Keratinocyte (primary cell): Measurements from ENCODE around the gene SIM2. TPM values are rescaled to one million over a fixed set of nuclear protein-coding genes. Genes with fewer than 3 reads are reported as not detected.

Experiments used
- DNase-seq: peaks from one replicate; pipeline ENCODE4 v3.0.0-alpha.2; 2011; ENCODE audit warnings: low read depth, missing footprints, low spot score
- FAIRE-seq: peaks from 2 replicates; lab custom pipeline; 2011; peaks lifted over from hg19 to GRCh38; lab: Jason Lieb, UNC
- H2AFZ ChIP-seq: 2 replicates; pipeline ENCODE4 v1.6.0; 2012; ENCODE audit warnings: low read length, control low read depth, inconsistent platforms; ENCODE audit not compliant: control insufficient read depth
- H3K27ac ChIP-seq: 2 replicates; pipeline ENCODE4 v1.5.1; 2011; ENCODE audit warnings: low read length; ENCODE audit not compliant: control insufficient read depth, insufficient read depth
- H3K27me3 ChIP-seq: 3 replicates; pipeline ENCODE4 v1.6.0; 2011; ENCODE audit warnings: low read length; ENCODE audit not compliant: control insufficient read depth, insufficient read depth; ENCODE audit errors: extremely low read depth
- H3K36me3 ChIP-seq, 2 experiments: 2 replicates in 1 of 2; 3 replicates in 1 of 2; pipeline ENCODE4 v1.5.1; 2011; ENCODE audit warnings: low read length in 2 of 2, mild to moderate bottlenecking in 1 of 2; ENCODE audit not compliant: control insufficient read depth in 2 of 2, insufficient read depth in 2 of 2; ENCODE audit errors: extremely low read depth in 1 of 2
- H3K4me1 ChIP-seq: 3 replicates; pipeline ENCODE4 v1.5.1; 2011; ENCODE audit warnings: low read length; ENCODE audit not compliant: control insufficient read depth, insufficient read depth; ENCODE audit errors: extremely low read depth
- H3K4me2 ChIP-seq: 3 replicates; pipeline ENCODE4 v1.6.0; 2011; ENCODE audit warnings: low read depth, low read length; ENCODE audit not compliant: control insufficient read depth, insufficient read depth; ENCODE audit errors: extremely low read depth
- H3K4me3 ChIP-seq, 3 experiments: fragments of 200-600 bp in 1 of 3; sonication (generic) in 1 of 3; 2 replicates in 2 of 3; 3 replicates in 1 of 3; pipeline ENCODE4 v1.5.1; 2011 to 2016; ENCODE audit warnings: low read length in 3 of 3, mild to moderate bottlenecking in 3 of 3, control low read depth in 2 of 3, inconsistent platforms in 1 of 3, low read depth in 1 of 3, mixed read lengths in 1 of 3, mixed run types in 1 of 3, moderate library complexity in 1 of 3; ENCODE audit not compliant: control insufficient read depth in 2 of 3, insufficient read depth in 2 of 3; ENCODE audit errors: extremely low read depth in 1 of 3
- H3K79me2 ChIP-seq: 2 replicates; pipeline ENCODE4 v1.6.0; 2012; ENCODE audit warnings: low read length; ENCODE audit not compliant: control insufficient read depth, insufficient read depth
- H3K9ac ChIP-seq: 3 replicates; pipeline ENCODE4 v1.6.0; 2011; ENCODE audit warnings: low read length; ENCODE audit not compliant: control insufficient read depth, insufficient read depth; ENCODE audit errors: extremely low read depth
- H3K9me1 ChIP-seq: 3 replicates; pipeline ENCODE4 v1.6.0; 2011; ENCODE audit warnings: low read length; ENCODE audit not compliant: control insufficient read depth, insufficient read depth; ENCODE audit errors: extremely low read depth
- H3K9me3 ChIP-seq: 2 replicates; pipeline ENCODE4 v1.5.1; 2012; ENCODE audit warnings: low read depth, low read length; ENCODE audit not compliant: control insufficient read depth
- H4K20me1 ChIP-seq: 3 replicates; pipeline ENCODE4 v1.6.0; 2011; ENCODE audit warnings: low read length; ENCODE audit not compliant: control insufficient read depth, insufficient read depth; ENCODE audit errors: extremely low read depth
- EZH2 ChIP-seq: IDR thresholded peaks from one replicate; pipeline ENCODE4 v1.6.1; 2012; ENCODE audit warnings: inconsistent platforms, mild to moderate bottlenecking, low read length, moderate library complexity
- dilution Hi-C: fragments of 300-500 bp; cut with MboI; formaldehyde crosslinking; loops from one replicate; pipeline ENCODE4 v1.7.0; 2020; ENCODE audit warnings: low sequenced_read_pairs; ENCODE audit not compliant: extremely low pct_ligation_motif_present
- polyA plus RNA-seq, 5 experiments: library from polyadenylated mRNA; depleted of rRNA in 3 of 5; stranded (reverse) in 3 of 5; stranded (forward) in 1 of 5; unstranded in 1 of 5; fragments of >200 nt; gene quantifications; 1 replicate in 1 of 5; 2 replicates in 3 of 5; 3 replicates in 1 of 5; pipeline versions ENCODE4 v1.2.1 to v1.2.3, GENCODE V29; 2011 to 2012; ENCODE audit warnings: missing spikeins in 2 of 5, low read depth in 1 of 5, low replicate concordance in 1 of 5
- TF ChIP-seq, protein P1 (sequence below), 3 experiments: IDR thresholded peaks in 1 of 3; conservative IDR thresholded peaks in 1 of 3; optimal IDR thresholded peaks in 1 of 3; 2 replicates in 2 of 3; 3 replicates in 1 of 3; pipeline versions ENCODE3 to v1.5.1; 2011; ENCODE audit warnings: low read length in 3 of 3, mild to moderate bottlenecking in 3 of 3, moderate library complexity in 2 of 3, control low read depth in 1 of 3, inconsistent platforms in 1 of 3; ENCODE audit not compliant: insufficient read depth in 2 of 3; ENCODE audit errors: extremely low read depth in 1 of 3

Gene SIM2
- polyA plus RNA-seq, 1 donor (not counting 4 experiments of a cell fraction or from before 2014, with no cell fraction given): 0.05 TPM

DNA sequence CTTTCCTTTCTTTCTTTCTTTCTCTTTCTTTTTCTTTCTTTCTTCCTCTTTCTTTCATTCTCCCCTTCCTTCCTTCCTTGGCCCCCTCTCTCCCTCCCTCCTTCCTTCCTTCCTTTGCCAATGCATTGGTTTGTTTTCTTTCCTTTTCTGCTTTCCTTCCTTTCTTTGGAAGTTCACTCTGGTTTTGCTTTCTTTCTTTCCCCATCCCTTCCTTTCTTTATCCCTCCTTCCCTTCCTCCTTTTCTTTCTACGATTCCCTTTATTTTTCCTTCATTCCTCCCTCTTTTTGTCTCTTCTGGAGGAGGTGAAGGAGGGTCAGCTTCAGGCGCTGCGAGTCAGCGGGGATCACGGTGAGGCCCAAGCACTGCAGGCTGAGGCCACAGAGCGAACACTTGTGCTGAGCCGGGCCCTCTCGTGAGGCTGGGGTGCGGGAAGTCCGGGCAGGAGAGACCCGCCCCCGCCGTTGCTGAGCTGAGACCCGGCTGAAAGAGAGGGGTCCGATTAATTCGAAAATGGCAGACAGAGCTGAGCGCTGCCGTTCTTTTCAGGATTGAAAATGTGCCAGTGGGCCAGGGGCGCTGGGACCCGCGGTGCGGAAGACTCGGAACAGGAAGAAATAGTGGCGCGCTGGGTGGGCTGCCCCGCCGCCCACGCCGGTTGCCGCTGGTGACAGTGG, 1.5 kb downstream of the SIM2 start:
- H4K20me1 ChIP-seq: peaks cover 6% of the 10 kb centered on the region
- peaks cover 9% of the 10 kb centered on the region for H3K4me1 ChIP-seq
- no peak overlapping the region for H2AFZ ChIP-seq
- dilution Hi-C loops: no loop called here
- H3K27me3 ChIP-seq: peaks cover 99% of the 10 kb centered on the region
- FAIRE-seq (no peak), DNase-seq (no peak)
- H3K9me3 ChIP-seq: no peaks in the 10 kb centered on the region
- TF ChIP-seq EZH2: peak; percentile 78
- TF ChIP-seq, protein P1, sequence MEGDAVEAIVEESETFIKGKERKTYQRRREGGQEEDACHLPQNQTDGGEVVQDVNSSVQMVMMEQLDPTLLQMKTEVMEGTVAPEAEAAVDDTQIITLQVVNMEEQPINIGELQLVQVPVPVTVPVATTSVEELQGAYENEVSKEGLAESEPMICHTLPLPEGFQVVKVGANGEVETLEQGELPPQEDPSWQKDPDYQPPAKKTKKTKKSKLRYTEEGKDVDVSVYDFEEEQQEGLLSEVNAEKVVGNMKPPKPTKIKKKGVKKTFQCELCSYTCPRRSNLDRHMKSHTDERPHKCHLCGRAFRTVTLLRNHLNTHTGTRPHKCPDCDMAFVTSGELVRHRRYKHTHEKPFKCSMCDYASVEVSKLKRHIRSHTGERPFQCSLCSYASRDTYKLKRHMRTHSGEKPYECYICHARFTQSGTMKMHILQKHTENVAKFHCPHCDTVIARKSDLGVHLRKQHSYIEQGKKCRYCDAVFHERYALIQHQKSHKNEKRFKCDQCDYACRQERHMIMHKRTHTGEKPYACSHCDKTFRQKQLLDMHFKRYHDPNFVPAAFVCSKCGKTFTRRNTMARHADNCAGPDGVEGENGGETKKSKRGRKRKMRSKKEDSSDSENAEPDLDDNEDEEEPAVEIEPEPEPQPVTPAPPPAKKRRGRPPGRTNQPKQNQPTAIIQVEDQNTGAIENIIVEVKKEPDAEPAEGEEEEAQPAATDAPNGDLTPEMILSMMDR (optimal IDR thresholded peaks at IDR 0.05 in 1 of 3, IDR thresholded peaks at IDR 0.05 in 1 of 3, conservative IDR thresholded peaks at IDR 0.05 in 1 of 3; ENCODE audit: extremely low read depth in 1 of 3, insufficient read depth in 2 of 3, low read length in 3 of 3): no peak
- H3K9ac ChIP-seq: no peak overlapping the region
- H3K4me3 ChIP-seq: no peak overlapping the region
- H3K79me2 ChIP-seq: no peaks in the 10 kb centered on the region
- H3K9me1 ChIP-seq: no peaks in the 10 kb centered on the region
- peak overlapping the region; percentile 5 for H3K4me2 ChIP-seq
- no peak overlapping the region for H3K27ac ChIP-seq
- no peaks in the 10 kb centered on the region for H3K36me3 ChIP-seq

DNA sequence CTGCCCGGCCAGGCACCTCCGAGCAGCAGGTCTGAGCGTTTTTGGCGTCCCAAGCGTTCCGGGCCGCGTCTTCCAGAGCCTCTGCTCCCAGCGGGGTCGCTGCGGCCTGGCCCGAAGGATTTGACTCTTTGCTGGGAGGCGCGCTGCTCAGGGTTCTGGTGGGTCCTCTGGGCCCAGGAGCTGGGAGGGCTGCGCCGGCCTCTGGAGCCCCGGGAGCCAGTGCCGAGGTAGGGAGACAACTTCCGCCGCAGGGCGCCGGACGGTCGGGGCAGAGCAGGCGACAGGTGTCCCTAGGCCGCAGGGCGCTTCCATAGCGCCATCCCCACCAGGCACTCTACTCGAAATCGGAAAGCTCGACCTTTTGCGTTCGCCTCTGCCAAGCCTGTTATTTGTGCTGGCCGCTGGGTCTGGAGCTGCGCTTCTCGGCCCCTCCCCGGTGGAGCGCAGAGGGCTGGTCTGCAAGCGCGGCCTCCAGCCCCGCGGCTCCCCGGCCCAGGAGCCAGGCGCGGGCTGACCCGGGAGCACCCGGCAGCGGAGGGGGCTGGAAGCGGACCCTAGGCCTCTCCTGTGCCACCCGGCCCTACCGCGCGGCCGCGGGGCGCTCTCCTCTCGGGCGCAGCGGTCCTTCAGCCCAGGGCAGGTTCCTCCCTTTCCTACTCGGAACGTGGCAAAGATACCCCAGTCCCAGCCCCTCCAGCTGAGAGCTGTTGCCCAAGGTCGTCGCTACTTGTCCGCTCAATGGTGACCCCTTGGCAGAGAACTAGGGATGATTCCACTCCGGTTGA, 2.2 kb downstream of the SIM2 start:
- no peak overlapping the region for H3K9ac ChIP-seq

More for the DNA sequence above, 2.2 kb downstream of the SIM2 start:
- peaks cover 99% of the 10 kb centered on the region for H3K27me3 ChIP-seq
- H3K9me1 ChIP-seq: no peaks in the 10 kb centered on the region
- peaks cover 13% of the 10 kb centered on the region for H4K20me1 ChIP-seq
- H3K79me2 ChIP-seq: no peaks in the 10 kb centered on the region
- no peak for DNase-seq
- H3K36me3 ChIP-seq: no peaks in the 10 kb centered on the region
- no peak for FAIRE-seq
- H3K4me1 ChIP-seq: peaks cover 9% of the 10 kb centered on the region
- H3K27ac ChIP-seq: no peak overlapping the region
- dilution Hi-C loops: no loop called here
- H3K4me2 ChIP-seq: peak overlapping the region; percentile 76
- no peaks in the 10 kb centered on the region for H3K9me3 ChIP-seq
- H2AFZ ChIP-seq: no peak overlapping the region
- TF ChIP-seq EZH2: peak; percentile 64
- TF ChIP-seq, protein P1 (optimal IDR thresholded peaks at IDR 0.05 in 1 of 3, IDR thresholded peaks at IDR 0.05 in 1 of 3, conservative IDR thresholded peaks at IDR 0.05 in 1 of 3; ENCODE audit: extremely low read depth in 1 of 3, insufficient read depth in 2 of 3, low read length in 3 of 3): no peak
- H3K4me3 ChIP-seq: peak overlapping the region in 2 of 3 experiments; percentile 3 to 43
